Osteocyte (in vitro differentiated cells): ENCODE results near the gene RSPH6A. TPM values are rescaled to one million over a fixed set of nuclear protein-coding genes. Genes with fewer than 3 reads are reported as not detected.
A peak's percentile ranks its signal among the peaks of the same experiment; 100 is the strongest.

ENCODE experiments used
- DNase-seq: peaks from one replicate; pipeline ENCODE4 v3.0.0; 2021; ENCODE audit warnings: mixed read lengths; ENCODE audit not compliant: unreplicated experiment; ENCODE audit errors: extremely low spot score
- H3K27ac Mint-ChIP-seq: one replicate; pipeline ENCODE4 v1.8.0; 2021; ENCODE audit warnings: mild to moderate bottlenecking, mixed read lengths; ENCODE audit not compliant: unreplicated experiment
- H3K27me3 Mint-ChIP-seq: one replicate; pipeline ENCODE4 v1.8.0; 2021; ENCODE audit warnings: mixed read lengths; ENCODE audit not compliant: unreplicated experiment
- H3K36me3 Mint-ChIP-seq: one replicate; pipeline ENCODE4 v1.8.0; 2021; ENCODE audit warnings: mixed read lengths; ENCODE audit not compliant: unreplicated experiment
- H3K4me1 Mint-ChIP-seq: one replicate; pipeline ENCODE4 v1.8.0; 2021; ENCODE audit warnings: mixed read lengths; ENCODE audit not compliant: unreplicated experiment
- H3K4me3 Mint-ChIP-seq: one replicate; pipeline ENCODE4 v1.8.0; 2021; ENCODE audit warnings: mild to moderate bottlenecking, moderate library complexity, mixed read lengths; ENCODE audit not compliant: unreplicated experiment
- H3K9me3 Mint-ChIP-seq: one replicate; pipeline ENCODE4 v1.8.0; 2021; ENCODE audit warnings: mixed read lengths; ENCODE audit not compliant: unreplicated experiment
- CTCF ChIP-seq: fragments of 200-600 bp; sonication (generic); IDR thresholded peaks from 2 replicates; pipeline ENCODE4 v1.5.0; 2021; ENCODE audit warnings: antibody characterized with exemption, mild to moderate bottlenecking, moderate library complexity
- total RNA-seq: library from RNA; stranded (reverse); gene quantifications from 2 replicates; pipeline ENCODE4 v1.2.1, GENCODE V29; 2021

RSPH6A gene
- total RNA-seq, 1 donor from 2014 or later = 0.30 TPM

GRCh38 chr19:45814166-45814780 is 835 bp downstream of the RSPH6A start:
- Mint-ChIP-seq H3K4me1 (peaks cover 22% of the 10 kb centered on the region), H3K27me3 (no peaks in the 10 kb centered on the region), H3K9me3 (no peaks in the 10 kb centered on the region), H3K4me3 (no peak overlapping the region), H3K27ac (no peak overlapping the region), H3K36me3 (no peaks in the 10 kb centered on the region)
- no peak for TF ChIP-seq CTCF
- DNase-seq = no peak

- Mint-ChIP-seq H3K4me1 (peaks cover 22% of the 10 kb centered on the region), H3K9me3 (no peaks in the 10 kb centered on the region), H3K4me3 (no peak overlapping the region), H3K36me3 (no peaks in the 10 kb centered on the region), H3K27me3 (no peaks in the 10 kb centered on the region), H3K27ac (no peak overlapping the region)
- no peak for TF ChIP-seq CTCF
- no peak for DNase-seq
Measured at GRCh38 chr19:45812297-45812696, 2.8 kb downstream of the RSPH6A start.

- TF ChIP-seq CTCF = no peak
- no peaks in the 10 kb centered on the region for H3K9me3 Mint-ChIP-seq
- no peak overlapping the region for H3K4me3 Mint-ChIP-seq
- H3K36me3 Mint-ChIP-seq = no peaks in the 10 kb centered on the region
- no peaks in the 10 kb centered on the region for H3K27me3 Mint-ChIP-seq
- H3K27ac Mint-ChIP-seq = peak overlapping the region; percentile 92
- peaks cover 14% of the 10 kb centered on the region for H3K4me1 Mint-ChIP-seq
- no peak for DNase-seq
Measured at GRCh38 chr19:45809643-45810159, 5.4 kb downstream of the RSPH6A start.

- no peak for DNase-seq
- no peak for TF ChIP-seq CTCF
- Mint-ChIP-seq H3K27me3 (no peaks in the 10 kb centered on the region), H3K9me3 (no peaks in the 10 kb centered on the region), H3K36me3 (no peaks in the 10 kb centered on the region), H3K27ac (no peak overlapping the region), H3K4me3 (no peak overlapping the region), H3K4me1 (peaks cover 14% of the 10 kb centered on the region)
Measured at GRCh38 chr19:45805719-45806118, 9.4 kb downstream of the RSPH6A start.

- Mint-ChIP-seq H3K36me3 (no peaks in the 10 kb centered on the region), H3K27me3 (no peaks in the 10 kb centered on the region), H3K4me1 (peaks cover 9% of the 10 kb centered on the region), H3K27ac (no peak overlapping the region), H3K4me3 (no peak overlapping the region), H3K9me3 (no peaks in the 10 kb centered on the region)
- TF ChIP-seq CTCF = no peak
- DNase-seq = no peak
Measured at GRCh38 chr19:45804959-45805230, 10.2 kb downstream of the RSPH6A start.
